CD4-positive, alpha-beta T cell (primary cell): ENCODE measurements around the gene RGS9. TPM values are rescaled to one million over a fixed set of nuclear protein-coding genes. Genes with fewer than 3 reads are reported as not detected.

Experiments used
- ATAC-seq: fragments of 200-7000 bp; cut with Tn5 transposase; one replicate; pipeline ENCODE4 v1.10.0; 2022; ENCODE audit warnings: mild to moderate bottlenecking; ENCODE audit not compliant: poor library complexity
- CTCF ChIA-PET: fragments of 350-600 bp; sonication (Branson Sonifier 250); formaldehyde crosslinking; loops from one replicate; lab custom pipeline; 2021; ENCODE audit warnings: antibody characterized with exemption, inconsistent platforms; lab: Charles Lee
- POLR2A ChIA-PET: fragments of 350-600 bp; sonication (Branson Sonifier 250); formaldehyde crosslinking; loops from one replicate; lab custom pipeline; 2021; ENCODE audit warnings: antibody characterized with exemption, inconsistent platforms; lab: Charles Lee
- DNase-seq, 14 experiments: peaks; one replicate each; pipeline ENCODE4 v3.0.0-alpha.2; 2013 to 2020; ENCODE audit warnings: mixed read lengths in 2 of 14
- H3K27ac ChIP-seq, 2 donors: one replicate each; pipeline versions ENCODE4 v1.5.1 to v1.7.0; 2013; ENCODE audit warnings: low read length in 2 of 2, low read depth in 1 of 2, mild to moderate bottlenecking in 1 of 2
- H3K27me3 ChIP-seq, 2 experiments: 1 replicate in 1 of 2; 2 replicates in 1 of 2; pipeline versions ENCODE4 v1.6.1 to v1.7.0; 2013; ENCODE audit warnings: low read length in 2 of 2, control low read depth in 1 of 2, mild to moderate bottlenecking in 1 of 2, moderate library complexity in 1 of 2; ENCODE audit not compliant: insufficient read depth in 2 of 2, control insufficient read depth in 1 of 2
- H3K36me3 ChIP-seq: one replicate; pipeline ENCODE4 v1.6.1; 2013; ENCODE audit warnings: low read length, control low read depth; ENCODE audit not compliant: insufficient read depth
- H3K4me1 ChIP-seq: one replicate; pipeline ENCODE4 v1.6.1; 2013; ENCODE audit warnings: low read length, control low read depth; ENCODE audit not compliant: insufficient read depth
- H3K4me3 ChIP-seq: one replicate; pipeline ENCODE4 v1.5.1; 2013; ENCODE audit warnings: mild to moderate bottlenecking, low read length, moderate library complexity
- H3K9me3 ChIP-seq, 2 experiments: 1 replicate in 1 of 2; 2 replicates in 1 of 2; pipeline versions ENCODE4 v1.6.1 to v1.7.0; 2013; ENCODE audit warnings: low read length in 2 of 2, mild to moderate bottlenecking in 2 of 2, control low read depth in 1 of 2, moderate library complexity in 1 of 2; ENCODE audit not compliant: control insufficient read depth in 1 of 2, insufficient read depth in 1 of 2
- H3K27ac Mint-ChIP-seq: one replicate; pipeline ENCODE4 v1.8.0; 2020; ENCODE audit warnings: mixed read lengths
- H3K27me3 Mint-ChIP-seq: one replicate; pipeline ENCODE4 v1.8.0; 2021; ENCODE audit warnings: mixed read lengths
- H3K36me3 Mint-ChIP-seq: one replicate; pipeline ENCODE4 v1.8.0; 2021; ENCODE audit warnings: low read depth, mixed read lengths
- H3K4me1 Mint-ChIP-seq: one replicate; pipeline ENCODE4 v1.8.0; 2021; ENCODE audit warnings: low read depth, mixed read lengths
- H3K4me3 Mint-ChIP-seq: one replicate; pipeline ENCODE4 v1.8.0; 2020; ENCODE audit warnings: mild to moderate bottlenecking, mixed read lengths
- H3K9me3 Mint-ChIP-seq: one replicate; pipeline ENCODE4 v1.8.0; 2020; ENCODE audit warnings: mixed read lengths
- intact Hi-C, 2 experiments: fragments of 100-400 bp; cut with DNase I in 1 of 2; cut with micrococcal nuclease in 1 of 2; formaldehyde crosslinking; loops; one replicate each; pipeline versions ENCODE4 v1.15.1 to v1.9.0; 2023 to 2025; cut with DNase I, micrococcal nuclease
- total RNA-seq, 174 experiments: library from RNA in 2 of 174; stranded (reverse) in 2 of 174; gene quantifications; one replicate each; pipeline ENCODE4 v1.2.3 and lab custom pipeline; 2021 to 2026
- TF ChIP-seq, protein P1 (sequence below): fragments of 200-600 bp; IDR thresholded peaks from one replicate; pipeline ENCODE4 v1.8.0; 2022; ENCODE audit warnings: antibody characterized with exemption, mild to moderate bottlenecking

The RGS9 gene
- total RNA-seq, 2 experiments from 2014 or later: 0.60 to 0.73 TPM

DNA sequence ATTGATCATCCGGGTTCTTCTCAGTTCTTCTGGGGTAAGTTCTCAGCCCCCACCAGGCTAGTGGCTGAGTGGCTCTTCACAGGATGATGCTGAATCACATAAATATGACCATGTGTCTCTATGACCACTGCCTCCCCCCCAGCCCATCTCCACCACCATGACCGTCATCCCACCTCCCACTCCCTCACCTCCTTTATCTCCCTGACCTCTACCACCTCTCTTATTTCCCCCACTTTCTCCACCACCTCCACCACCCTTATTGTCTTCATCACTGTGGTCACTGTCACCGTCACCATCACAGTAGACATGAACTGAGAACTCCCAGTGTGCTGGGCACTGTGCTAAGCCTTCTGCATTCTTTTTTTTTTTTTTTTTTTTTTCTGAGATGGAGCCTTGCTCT, 32.5 kb downstream of the RGS9 start:
- Histone ChIP-seq H3K4me1 (peaks cover 35% of the 10 kb centered on the region), H3K4me3 (no peak overlapping the region), H3K9me3 (peaks cover 0 to 3% of the 10 kb centered on the region in 2 experiments), H3K27me3 (no peaks in the 10 kb centered on the region), H3K27ac (no peak overlapping the region), H3K36me3 (no peaks in the 10 kb centered on the region)
- DNase-seq (no peak), ATAC-seq (no peak)
- Mint-ChIP-seq H3K4me3 (no peak overlapping the region), H3K4me1 (peaks cover 11% of the 10 kb centered on the region), H3K9me3 (no peaks in the 10 kb centered on the region), H3K27ac (no peak overlapping the region), H3K36me3 (no peaks in the 10 kb centered on the region), H3K27me3 (no peaks in the 10 kb centered on the region)
- CTCF ChIA-PET: interaction anchor here (0.7 kb wide), 1 partner anchor 191 kb away, joined by 4 read pairs; no protein-coding TSS in a partner anchor
- intact Hi-C loops: no loop called here
- POLR2A ChIA-PET: no interaction called here
- TF ChIP-seq, protein P1, sequence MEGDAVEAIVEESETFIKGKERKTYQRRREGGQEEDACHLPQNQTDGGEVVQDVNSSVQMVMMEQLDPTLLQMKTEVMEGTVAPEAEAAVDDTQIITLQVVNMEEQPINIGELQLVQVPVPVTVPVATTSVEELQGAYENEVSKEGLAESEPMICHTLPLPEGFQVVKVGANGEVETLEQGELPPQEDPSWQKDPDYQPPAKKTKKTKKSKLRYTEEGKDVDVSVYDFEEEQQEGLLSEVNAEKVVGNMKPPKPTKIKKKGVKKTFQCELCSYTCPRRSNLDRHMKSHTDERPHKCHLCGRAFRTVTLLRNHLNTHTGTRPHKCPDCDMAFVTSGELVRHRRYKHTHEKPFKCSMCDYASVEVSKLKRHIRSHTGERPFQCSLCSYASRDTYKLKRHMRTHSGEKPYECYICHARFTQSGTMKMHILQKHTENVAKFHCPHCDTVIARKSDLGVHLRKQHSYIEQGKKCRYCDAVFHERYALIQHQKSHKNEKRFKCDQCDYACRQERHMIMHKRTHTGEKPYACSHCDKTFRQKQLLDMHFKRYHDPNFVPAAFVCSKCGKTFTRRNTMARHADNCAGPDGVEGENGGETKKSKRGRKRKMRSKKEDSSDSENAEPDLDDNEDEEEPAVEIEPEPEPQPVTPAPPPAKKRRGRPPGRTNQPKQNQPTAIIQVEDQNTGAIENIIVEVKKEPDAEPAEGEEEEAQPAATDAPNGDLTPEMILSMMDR: no peak

DNA sequence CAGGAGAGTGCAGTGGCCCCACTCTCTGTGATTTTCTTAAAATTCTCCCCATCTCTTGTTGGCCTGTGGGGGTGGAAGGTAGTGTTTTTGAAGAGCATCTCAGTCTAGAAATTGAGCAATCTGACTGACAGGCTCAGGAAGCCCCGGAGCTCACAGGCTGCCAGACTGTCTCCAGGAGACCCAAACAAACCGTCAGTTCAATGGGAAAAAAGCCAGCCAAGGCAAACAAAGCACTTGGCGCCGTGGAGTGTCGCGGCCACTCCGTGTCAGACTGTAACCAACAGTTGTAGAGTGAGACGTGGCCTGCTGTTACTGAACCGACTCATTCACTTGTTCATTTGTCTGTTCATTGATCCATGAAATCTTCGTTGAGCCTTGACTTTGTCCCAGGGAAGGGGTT, 33.7 kb downstream of the RGS9 start:
- H3K27ac Mint-ChIP-seq: no peak overlapping the region
- no peaks in the 10 kb centered on the region for H3K27me3 ChIP-seq
- intact Hi-C loops: no loop called here
- H3K36me3 Mint-ChIP-seq: no peaks in the 10 kb centered on the region
- H3K4me1 ChIP-seq: peaks cover 43% of the 10 kb centered on the region
- ChIA-PET POLR2A (no interaction called here), CTCF (no interaction called here)
- DNase-seq (no peak), ATAC-seq (no peak)
- no peaks in the 10 kb centered on the region for H3K9me3 Mint-ChIP-seq
- no peaks in the 10 kb centered on the region for H3K36me3 ChIP-seq
- TF ChIP-seq, protein P1: no peak
- H3K27ac ChIP-seq: no peak overlapping the region
- H3K4me3 ChIP-seq: no peak overlapping the region
- peaks cover 11% of the 10 kb centered on the region for H3K4me1 Mint-ChIP-seq
- no peak overlapping the region for H3K4me3 Mint-ChIP-seq
- H3K9me3 ChIP-seq: peaks cover 0 to 3% of the 10 kb centered on the region in 2 experiments
- no peaks in the 10 kb centered on the region for H3K27me3 Mint-ChIP-seq

DNA sequence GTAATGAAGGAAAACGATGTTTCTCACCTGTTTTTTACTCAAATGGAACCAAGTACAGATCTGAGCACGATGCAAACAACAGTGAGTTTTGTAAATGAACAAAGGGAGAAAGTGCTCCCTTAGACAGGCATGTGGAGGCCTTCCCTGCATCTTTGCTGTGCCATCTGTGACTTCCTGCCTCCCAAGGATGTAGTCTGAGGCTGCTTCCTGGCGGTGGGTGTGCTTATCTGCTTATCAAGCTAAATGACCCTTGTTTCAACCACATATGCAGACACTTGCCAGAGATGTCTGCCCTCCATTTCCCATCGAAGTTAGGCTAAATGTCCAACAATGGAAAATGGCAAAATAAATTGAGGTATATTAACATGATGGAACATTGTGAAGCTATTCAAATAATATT, 34.6 kb downstream of the RGS9 start:
- intact Hi-C loops: no loop called here
- no peak for ATAC-seq
- ChIA-PET POLR2A (interaction anchor here (0.6 kb wide), 1 partner anchor 1086 kb away, joined by 3 read pairs; no protein-coding TSS in a partner anchor), CTCF (interaction anchor here (0.6 kb wide), 1 partner anchor 127 kb away, joined by 3 read pairs; no protein-coding TSS in a partner anchor)
- Histone ChIP-seq H3K4me1 (peaks cover 48% of the 10 kb centered on the region), H3K27ac (no peak overlapping the region), H3K4me3 (no peak overlapping the region), H3K27me3 (no peaks in the 10 kb centered on the region), H3K36me3 (no peaks in the 10 kb centered on the region), H3K9me3 (peaks cover 0 to 3% of the 10 kb centered on the region in 2 experiments)
- no peaks in the 10 kb centered on the region for H3K36me3 Mint-ChIP-seq
- TF ChIP-seq, protein P1: no peak
- no peak overlapping the region for H3K4me3 Mint-ChIP-seq
- DNase-seq: peak in 2 of 14 experiments; percentile 17 to 25
- no peaks in the 10 kb centered on the region for H3K27me3 Mint-ChIP-seq
- peaks cover 11% of the 10 kb centered on the region for H3K4me1 Mint-ChIP-seq
- no peaks in the 10 kb centered on the region for H3K9me3 Mint-ChIP-seq
- no peak overlapping the region for H3K27ac Mint-ChIP-seq
